Liver (tissue), 9 donors: ENCODE results near the gene MYOG. TPM values are rescaled to one million over a fixed set of nuclear protein-coding genes. Genes with fewer than 3 reads are reported as not detected.

Experiments used
- DNase-seq: peaks from one replicate; pipeline ENCODE4 v3.0.0-alpha.2; 2017; ENCODE audit warnings: low spot score
- H3K27ac ChIP-seq, 2 donors: one replicate each; pipeline ENCODE4 v1.7.0; 2013; ENCODE audit warnings: inconsistent platforms in 2 of 2, low read length in 2 of 2, control low read depth in 1 of 2, low read depth in 1 of 2, mild to moderate bottlenecking in 1 of 2
- H3K27me3 ChIP-seq, 4 donors: one replicate each; pipeline versions ENCODE4 v1.6.1 to v1.7.0; 2013; ENCODE audit warnings: low read length in 3 of 4, inconsistent platforms in 1 of 4, mild to moderate bottlenecking in 1 of 4, moderate library complexity in 1 of 4; ENCODE audit not compliant: control insufficient read depth in 4 of 4, insufficient read depth in 4 of 4
- H3K36me3 ChIP-seq, 4 donors: one replicate each; pipeline versions ENCODE4 v1.6.1 to v1.7.0; 2013; ENCODE audit warnings: low read length in 3 of 4, mild to moderate bottlenecking in 3 of 4, low read depth in 1 of 4, moderate library complexity in 1 of 4; ENCODE audit not compliant: control insufficient read depth in 4 of 4, insufficient read depth in 3 of 4
- H3K4me1 ChIP-seq, 4 donors: one replicate each; pipeline versions ENCODE4 v1.6.1 to v1.7.0; 2013; ENCODE audit warnings: low read length in 3 of 4, mild to moderate bottlenecking in 3 of 4, moderate library complexity in 1 of 4; ENCODE audit not compliant: control insufficient read depth in 4 of 4, insufficient read depth in 4 of 4
- H3K4me3 ChIP-seq, 3 donors: one replicate each; pipeline versions ENCODE4 v1.6.1 to v1.7.0; 2013; ENCODE audit warnings: low read length in 3 of 3, control low read depth in 1 of 3, low read depth in 1 of 3, mild to moderate bottlenecking in 1 of 3
- H3K9ac ChIP-seq, 2 donors: one replicate each; pipeline ENCODE4 v1.7.0; 2013; ENCODE audit warnings: low read length in 2 of 2, mild to moderate bottlenecking in 2 of 2, moderate library complexity in 2 of 2, control low read depth in 1 of 2, low read depth in 1 of 2
- H3K9me3 ChIP-seq, 4 donors: one replicate each; pipeline versions ENCODE4 v1.6.1 to v1.7.0; 2013; ENCODE audit warnings: low read length in 3 of 4; ENCODE audit not compliant: control insufficient read depth in 4 of 4
- FOXA1 ChIP-seq: IDR thresholded peaks from 2 replicates; pipeline ENCODE4 v1.6.1; 2016; ENCODE audit warnings: antibody characterized with exemption
- FOXA2 ChIP-seq: IDR thresholded peaks from 2 replicates; pipeline ENCODE4 v1.6.1; 2016; ENCODE audit warnings: antibody characterized with exemption
- JUND ChIP-seq, 2 donors: IDR thresholded peaks; 2 replicates each; pipeline ENCODE4 v1.6.1; 2016; ENCODE audit warnings: antibody characterized with exemption in 2 of 2
- NR2F2 ChIP-seq: IDR thresholded peaks from 2 replicates; pipeline ENCODE4 v1.6.1; 2016; ENCODE audit warnings: antibody characterized with exemption
- RAD21 ChIP-seq, 2 donors: IDR thresholded peaks; 2 replicates each; pipeline ENCODE4 v1.6.1; 2016; ENCODE audit warnings: antibody characterized with exemption in 2 of 2, mild to moderate bottlenecking in 2 of 2
- SP1 ChIP-seq: IDR thresholded peaks from 2 replicates; pipeline ENCODE4 v1.6.1; 2018; ENCODE audit warnings: antibody characterized with exemption, mild to moderate bottlenecking
- YY1 ChIP-seq: IDR thresholded peaks from 2 replicates; pipeline ENCODE4 v1.6.1; 2016; ENCODE audit warnings: antibody characterized with exemption, mild to moderate bottlenecking
- WGBS: extraction: QIAGEN DNeasy Blood & Tissue Kit; methylation state at CpG from one replicate; pipeline ENCODE4 v1.1.7; 2013; 5-methylcytosine and 5-hydroxymethylcytosine counted together
- polyA plus RNA-seq, 2 donors: library from polyadenylated mRNA; stranded (reverse) in 1 of 2; unstranded in 1 of 2; fragments of 200-250 nt in 1 of 2; fragments of >200 nt in 1 of 2; fragmentation: Nextera tagmentation in 1 of 2; extraction: Ambion mirVana in 1 of 2; gene quantifications; one replicate each; pipeline versions ENCODE4 v1.2.1 to v1.2.3, GENCODE V29; 2013 to 2015
- total RNA-seq, 2 donors: library from RNA; depleted of rRNA; stranded (reverse); fragments of >200 nt; gene quantifications; one replicate each; pipeline ENCODE4 v1.2.3, GENCODE V29; 2014
- TF ChIP-seq, protein P1 (sequence below): fragments of 150-350 bp; IDR thresholded peaks from 2 replicates; pipeline ENCODE4 v1.5.1; 2017; ENCODE audit warnings: improper control_type of control experiment, low read depth, low read length; ENCODE audit not compliant: missing input control
- TF ChIP-seq, protein P2 (sequence below): IDR thresholded peaks from 2 replicates; pipeline ENCODE4 v1.6.1; 2016; ENCODE audit warnings: antibody characterized with exemption, mild to moderate bottlenecking
- donor health status: healthy.
- donor health status: healthy.
- donor health status: healthy.
- donor health status: healthy.
- donor health status: healthy.

The MYOG gene
- total and polyA plus RNA-seq, 4 donors, result not detected

DNA sequence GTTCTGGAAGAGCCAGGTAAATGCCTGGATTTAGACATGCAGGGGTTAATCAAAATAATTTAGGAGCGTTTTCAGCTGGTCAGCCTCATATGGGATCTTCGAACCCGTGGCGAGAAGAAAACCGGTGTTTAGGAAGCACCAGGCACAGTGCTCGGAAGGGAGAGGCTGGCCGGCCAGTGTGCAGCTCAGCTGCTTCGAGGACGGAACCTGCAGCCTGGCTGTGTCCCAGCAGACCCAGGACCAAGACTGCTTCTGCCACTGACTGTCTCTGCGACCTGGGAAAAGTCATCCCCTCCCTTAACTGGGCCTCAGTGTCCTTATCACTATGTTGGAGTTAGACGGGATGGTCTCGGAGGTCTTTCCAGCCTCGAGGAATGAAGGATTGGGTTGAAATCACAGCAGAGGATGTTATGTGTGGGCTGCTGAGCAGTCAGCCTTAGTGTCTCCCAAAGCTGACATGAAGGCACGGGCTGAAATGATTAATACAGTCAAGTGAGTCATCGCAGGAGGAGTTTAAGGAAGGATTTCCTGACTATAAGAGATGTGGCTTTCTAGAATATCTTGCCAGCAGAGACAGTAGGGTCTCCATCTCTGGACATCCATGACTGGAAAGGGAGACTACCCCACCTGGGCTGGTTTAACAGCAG is 38.7 kb downstream of the MYOG start:
- H3K27me3 ChIP-seq, result no peaks in the 10 kb centered on the region
- no peak overlapping the region for H3K27ac ChIP-seq
- H3K9me3 ChIP-seq, result no peaks in the 10 kb centered on the region
- TF ChIP-seq RAD21 (IDR thresholded peaks at IDR 0.05), result no peak
- TF ChIP-seq SP1, result no peak
- TF ChIP-seq, protein P1, sequence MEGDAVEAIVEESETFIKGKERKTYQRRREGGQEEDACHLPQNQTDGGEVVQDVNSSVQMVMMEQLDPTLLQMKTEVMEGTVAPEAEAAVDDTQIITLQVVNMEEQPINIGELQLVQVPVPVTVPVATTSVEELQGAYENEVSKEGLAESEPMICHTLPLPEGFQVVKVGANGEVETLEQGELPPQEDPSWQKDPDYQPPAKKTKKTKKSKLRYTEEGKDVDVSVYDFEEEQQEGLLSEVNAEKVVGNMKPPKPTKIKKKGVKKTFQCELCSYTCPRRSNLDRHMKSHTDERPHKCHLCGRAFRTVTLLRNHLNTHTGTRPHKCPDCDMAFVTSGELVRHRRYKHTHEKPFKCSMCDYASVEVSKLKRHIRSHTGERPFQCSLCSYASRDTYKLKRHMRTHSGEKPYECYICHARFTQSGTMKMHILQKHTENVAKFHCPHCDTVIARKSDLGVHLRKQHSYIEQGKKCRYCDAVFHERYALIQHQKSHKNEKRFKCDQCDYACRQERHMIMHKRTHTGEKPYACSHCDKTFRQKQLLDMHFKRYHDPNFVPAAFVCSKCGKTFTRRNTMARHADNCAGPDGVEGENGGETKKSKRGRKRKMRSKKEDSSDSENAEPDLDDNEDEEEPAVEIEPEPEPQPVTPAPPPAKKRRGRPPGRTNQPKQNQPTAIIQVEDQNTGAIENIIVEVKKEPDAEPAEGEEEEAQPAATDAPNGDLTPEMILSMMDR, result no peak
- no peak for TF ChIP-seq FOXA2
- TF ChIP-seq NR2F2, result no peak
- peak in 1 of 2 donors; percentile 53 for TF ChIP-seq JUND (IDR thresholded peaks at IDR 0.05)
- H3K4me3 ChIP-seq, result no peak overlapping the region
- H3K4me1 ChIP-seq, result no peaks in the 10 kb centered on the region
- no peak overlapping the region for H3K9ac ChIP-seq
- DNase-seq, result no peak
- no peaks in the 10 kb centered on the region for H3K36me3 ChIP-seq
- 74% methylated on average over 15 of the region's 15 CpGs for whole genome bisulfite sequencing

DNA sequence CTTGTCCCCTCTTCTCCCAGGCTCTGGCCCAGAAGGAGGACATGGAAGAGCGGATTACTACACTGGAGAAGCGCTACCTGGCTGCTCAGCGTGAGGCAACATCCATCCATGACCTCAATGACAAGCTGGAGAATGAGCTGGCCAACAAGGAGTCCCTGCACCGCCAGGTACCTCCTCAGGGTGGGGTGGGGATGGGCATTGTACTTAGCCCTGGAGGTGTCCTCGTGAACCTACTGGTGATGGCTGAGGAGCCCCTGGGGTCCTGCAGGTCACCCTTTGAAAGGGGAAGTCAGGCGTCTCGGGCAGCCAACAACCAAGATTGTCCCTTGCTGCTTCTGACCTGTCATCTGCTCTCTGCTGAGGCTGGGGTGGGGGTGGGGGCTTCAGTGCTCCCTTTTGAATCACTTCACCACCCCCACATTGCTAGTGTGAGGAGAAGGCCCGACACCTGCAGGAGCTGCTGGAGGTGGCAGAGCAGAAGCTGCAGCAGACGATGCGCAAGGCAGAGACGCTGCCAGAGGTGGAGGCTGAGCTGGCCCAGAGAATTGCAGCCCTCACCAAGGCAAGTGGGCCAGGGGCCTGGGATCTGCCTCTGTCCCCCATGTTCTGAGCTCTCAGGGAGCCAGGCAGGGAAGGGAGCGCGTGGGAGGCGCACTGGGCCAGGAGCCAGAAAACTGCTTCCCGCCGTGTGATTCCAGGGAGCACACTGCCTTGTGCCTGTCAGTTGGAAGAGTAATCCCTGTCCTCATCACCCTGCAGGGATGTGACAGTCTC is 39.8 kb downstream of the MYOG start:
- 87% methylated on average over 16 of the region's 16 CpGs for WGBS
- no peak overlapping the region for H3K9ac ChIP-seq
- TF ChIP-seq SP1, result no peak
- TF ChIP-seq, protein P1, result no peak
- TF ChIP-seq FOXA1, result no peak
- TF ChIP-seq, protein P2, sequence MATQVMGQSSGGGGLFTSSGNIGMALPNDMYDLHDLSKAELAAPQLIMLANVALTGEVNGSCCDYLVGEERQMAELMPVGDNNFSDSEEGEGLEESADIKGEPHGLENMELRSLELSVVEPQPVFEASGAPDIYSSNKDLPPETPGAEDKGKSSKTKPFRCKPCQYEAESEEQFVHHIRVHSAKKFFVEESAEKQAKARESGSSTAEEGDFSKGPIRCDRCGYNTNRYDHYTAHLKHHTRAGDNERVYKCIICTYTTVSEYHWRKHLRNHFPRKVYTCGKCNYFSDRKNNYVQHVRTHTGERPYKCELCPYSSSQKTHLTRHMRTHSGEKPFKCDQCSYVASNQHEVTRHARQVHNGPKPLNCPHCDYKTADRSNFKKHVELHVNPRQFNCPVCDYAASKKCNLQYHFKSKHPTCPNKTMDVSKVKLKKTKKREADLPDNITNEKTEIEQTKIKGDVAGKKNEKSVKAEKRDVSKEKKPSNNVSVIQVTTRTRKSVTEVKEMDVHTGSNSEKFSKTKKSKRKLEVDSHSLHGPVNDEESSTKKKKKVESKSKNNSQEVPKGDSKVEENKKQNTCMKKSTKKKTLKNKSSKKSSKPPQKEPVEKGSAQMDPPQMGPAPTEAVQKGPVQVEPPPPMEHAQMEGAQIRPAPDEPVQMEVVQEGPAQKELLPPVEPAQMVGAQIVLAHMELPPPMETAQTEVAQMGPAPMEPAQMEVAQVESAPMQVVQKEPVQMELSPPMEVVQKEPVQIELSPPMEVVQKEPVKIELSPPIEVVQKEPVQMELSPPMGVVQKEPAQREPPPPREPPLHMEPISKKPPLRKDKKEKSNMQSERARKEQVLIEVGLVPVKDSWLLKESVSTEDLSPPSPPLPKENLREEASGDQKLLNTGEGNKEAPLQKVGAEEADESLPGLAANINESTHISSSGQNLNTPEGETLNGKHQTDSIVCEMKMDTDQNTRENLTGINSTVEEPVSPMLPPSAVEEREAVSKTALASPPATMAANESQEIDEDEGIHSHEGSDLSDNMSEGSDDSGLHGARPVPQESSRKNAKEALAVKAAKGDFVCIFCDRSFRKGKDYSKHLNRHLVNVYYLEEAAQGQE, result no peak
- TF ChIP-seq YY1, result no peak
- no peak for TF ChIP-seq FOXA2
- DNase-seq, result no peak
- no peaks in the 10 kb centered on the region for H3K36me3 ChIP-seq
- H3K9me3 ChIP-seq, result no peaks in the 10 kb centered on the region
- H3K4me3 ChIP-seq, result no peak overlapping the region
- H3K27ac ChIP-seq, result no peak overlapping the region
- H3K27me3 ChIP-seq, result no peaks in the 10 kb centered on the region
- no peaks in the 10 kb centered on the region for H3K4me1 ChIP-seq
